HG03159 (cell line): ENCODE data around the gene IRF2BP1.
"Not testable (repeated sequence)": the region's sequence is repeated elsewhere in the genome, so short reads cannot be mapped to it uniquely, and the experiment has no call there.

ENCODE experiments used
- ATAC-seq: cut with Tn5 transposase; IDR thresholded peaks from one replicate; pipeline ENCODE4 v1.9.1; 2021; ENCODE audit warnings: mild to moderate bottlenecking, moderate library complexity; ENCODE audit not compliant: unreplicated experiment

IRF2BP1 gene

GRCh38 chr19:45882652-45883585, 3.0 kb downstream of the IRF2BP1 start:
- no peak for ATAC-seq

GRCh38 chr19:45881909-45882528, 3.9 kb downstream of the IRF2BP1 start:
- no peak for ATAC-seq

- no peak for ATAC-seq
Measured at GRCh38 chr19:45881082-45881908, 4.6 kb downstream of the IRF2BP1 start.

GRCh38 chr19:45879971-45880370, 6.0 kb downstream of the IRF2BP1 start:
- ATAC-seq = no peak

GRCh38 chr19:45879055-45879454, 6.9 kb downstream of the IRF2BP1 start:
- ATAC-seq = no peak

GRCh38 chr19:45878043-45878794, 7.7 kb downstream of the IRF2BP1 start:
- ATAC-seq = no peak

- ATAC-seq = no peak
Measured at GRCh38 chr19:45876411-45877197, 9.3 kb downstream of the IRF2BP1 start.

GRCh38 chr19:45876161-45876410, 9.9 kb downstream of the IRF2BP1 start:
- no peak for ATAC-seq

GRCh38 chr19:45874620-45874966, 11.3 kb downstream of the IRF2BP1 start:
- no peak for ATAC-seq

- ATAC-seq = no peak
Measured at GRCh38 chr19:45873219-45873772, 12.6 kb downstream of the IRF2BP1 start.

GRCh38 chr19:45872095-45872919, 13.6 kb downstream of the IRF2BP1 start:
- no peak for ATAC-seq

GRCh38 chr19:45870798-45871197, 15.1 kb downstream of the IRF2BP1 start:
- ATAC-seq = no peak

- ATAC-seq = not testable (repeated sequence)
Measured at GRCh38 chr19:45867241-45867640, 18.7 kb downstream of the IRF2BP1 start.

- ATAC-seq = no peak
Measured at GRCh38 chr19:45866400-45867176, 19.4 kb downstream of the IRF2BP1 start.

- no peak for ATAC-seq
Measured at GRCh38 chr19:45865269-45865948, 20.5 kb downstream of the IRF2BP1 start.

GRCh38 chr19:45864629-45865082, 21.3 kb downstream of the IRF2BP1 start:
- no peak for ATAC-seq

GRCh38 chr19:45863840-45864628, 21.9 kb downstream of the IRF2BP1 start, which contains the start of gene FOXA3:
Gene FOXA3, plus strand, starts transcription at chr19:45864326. Its CDS starts 131 bp downstream, at chr19:45864457.
- ATAC-seq = no peak
